IPS-18a (cell line): ENCODE data around the gene TIAL1.
"Not testable (repeated sequence)": the region's sequence is repeated elsewhere in the genome, so short reads cannot be mapped to it uniquely, and the experiment has no call there.

Experiments
- H3K27ac ChIP-seq: one replicate; pipeline ENCODE4 v1.5.1; 2013; ENCODE audit warnings: low read length
- H3K27me3 ChIP-seq: one replicate; pipeline ENCODE4 v1.6.1; 2013; ENCODE audit warnings: mild to moderate bottlenecking, low read length; ENCODE audit not compliant: control insufficient read depth, insufficient read depth
- H3K36me3 ChIP-seq: one replicate; pipeline ENCODE4 v1.6.1; 2013; ENCODE audit warnings: low read depth, low read length; ENCODE audit not compliant: control insufficient read depth
- H3K4me1 ChIP-seq: one replicate; pipeline ENCODE4 v1.6.1; 2013; ENCODE audit warnings: low read depth, low read length; ENCODE audit not compliant: control insufficient read depth
- H3K4me3 ChIP-seq: one replicate; pipeline ENCODE4 v1.5.1; 2013; ENCODE audit warnings: low read length
- H3K9ac ChIP-seq: one replicate; pipeline ENCODE4 v1.6.1; 2013; ENCODE audit warnings: mild to moderate bottlenecking, low read length, moderate library complexity
- H3K9me3 ChIP-seq: one replicate; pipeline ENCODE4 v1.6.1; 2013; ENCODE audit warnings: low read depth, low read length; ENCODE audit not compliant: control insufficient read depth

TIAL1 gene

DNA sequence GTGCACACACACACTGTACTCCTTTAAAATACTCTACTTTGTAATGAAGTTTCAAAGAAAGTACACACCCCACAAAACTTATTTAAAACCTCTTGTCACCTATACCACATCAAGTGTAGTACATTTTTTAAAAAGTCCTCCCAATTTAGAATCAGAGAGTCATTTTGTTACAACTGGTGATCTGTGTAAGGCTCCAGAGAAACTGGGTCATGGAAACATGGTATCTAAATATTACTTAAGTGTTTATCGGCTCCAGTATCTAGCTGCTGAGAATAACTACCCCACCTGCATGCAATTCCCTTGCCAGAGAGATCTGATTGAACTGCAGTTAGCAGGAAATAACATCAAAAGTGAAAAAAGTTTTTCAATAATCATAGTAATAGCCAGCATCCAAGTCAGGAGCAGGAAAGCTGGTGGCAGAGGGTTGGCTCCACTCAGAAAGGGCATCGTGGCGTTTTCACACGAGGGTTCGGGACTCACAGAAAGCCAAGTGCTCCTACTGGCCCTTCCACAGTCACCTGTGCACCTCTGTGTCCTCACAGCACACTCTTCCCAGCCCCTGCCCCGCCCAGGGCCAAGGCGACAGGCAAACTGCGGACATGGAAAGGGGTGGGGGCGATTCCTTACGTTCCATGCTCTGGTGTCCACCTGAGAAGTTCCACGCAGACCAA, 60.8 kb downstream of the TIAL1 start:
- no peaks in the 10 kb centered on the region for H3K4me1 ChIP-seq
- H3K27me3 ChIP-seq = peaks cover 12% of the 10 kb centered on the region
- no peak overlapping the region for H3K27ac ChIP-seq
- no peaks in the 10 kb centered on the region for H3K9me3 ChIP-seq
- H3K36me3 ChIP-seq = no peaks in the 10 kb centered on the region
- no peak overlapping the region for H3K4me3 ChIP-seq
- no peak overlapping the region for H3K9ac ChIP-seq

GRCh38 chr10:119535305-119535704, 61.5 kb downstream of the TIAL1 start:
- H3K9me3 ChIP-seq = no peaks in the 10 kb centered on the region
- no peak overlapping the region for H3K27ac ChIP-seq
- peaks cover 5% of the 10 kb centered on the region for H3K27me3 ChIP-seq
- H3K9ac ChIP-seq = no peak overlapping the region
- no peak overlapping the region for H3K4me3 ChIP-seq
- H3K4me1 ChIP-seq = no peaks in the 10 kb centered on the region
- H3K36me3 ChIP-seq = no peaks in the 10 kb centered on the region

- Histone ChIP-seq H3K36me3 (no peaks in the 10 kb centered on the region), H3K4me3 (no peak overlapping the region), H3K27me3 (no peaks in the 10 kb centered on the region), H3K9me3 (no peaks in the 10 kb centered on the region), H3K4me1 (no peaks in the 10 kb centered on the region), H3K9ac (no peak overlapping the region), H3K27ac (no peak overlapping the region)
Measured at GRCh38 chr10:119533473-119533872, 63.3 kb downstream of the TIAL1 start.

- not testable (repeated sequence) for H3K9ac ChIP-seq, H3K4me3 ChIP-seq, H3K27ac ChIP-seq, H3K27me3 ChIP-seq, H3K36me3 ChIP-seq, H3K9me3 ChIP-seq, H3K4me1 ChIP-seq
Measured at GRCh38 chr10:119532791-119533190, 64.0 kb downstream of the TIAL1 start.

GRCh38 chr10:119532251-119532650, 64.5 kb downstream of the TIAL1 start:
- H3K36me3 ChIP-seq, H3K9ac ChIP-seq: not testable (repeated sequence)

DNA sequence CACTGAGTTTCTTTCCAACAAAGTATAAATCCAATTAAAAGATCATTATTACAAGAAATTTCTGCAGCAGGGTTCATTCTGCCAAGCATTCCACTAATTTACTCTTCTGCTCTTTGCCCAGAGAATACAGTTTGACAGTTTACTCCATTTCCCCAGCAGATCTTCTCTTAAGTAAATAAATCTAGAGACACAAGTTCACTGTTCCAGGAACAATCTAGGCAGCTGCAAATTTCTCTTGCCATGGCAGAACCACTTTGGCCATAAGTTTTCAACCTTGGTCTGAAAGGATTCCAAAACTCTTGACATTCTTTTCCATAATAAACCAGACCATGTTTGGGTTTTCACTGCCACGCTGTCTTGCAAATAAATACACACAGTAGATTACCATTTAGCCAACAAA, 65.7 kb downstream of the TIAL1 start:
- H3K27ac ChIP-seq = no peak overlapping the region
- H3K36me3 ChIP-seq = no peaks in the 10 kb centered on the region
- no peak overlapping the region for H3K9ac ChIP-seq
- no peaks in the 10 kb centered on the region for H3K27me3 ChIP-seq
- no peaks in the 10 kb centered on the region for H3K9me3 ChIP-seq
- H3K4me3 ChIP-seq = no peak overlapping the region
- H3K4me1 ChIP-seq = no peaks in the 10 kb centered on the region

More at GRCh38 chr10:119532251-119532650, 64.5 kb downstream of the TIAL1 start:
- H3K4me1 ChIP-seq, H3K4me3 ChIP-seq, H3K27me3 ChIP-seq, H3K9me3 ChIP-seq, H3K27ac ChIP-seq: not testable (repeated sequence)

DNA sequence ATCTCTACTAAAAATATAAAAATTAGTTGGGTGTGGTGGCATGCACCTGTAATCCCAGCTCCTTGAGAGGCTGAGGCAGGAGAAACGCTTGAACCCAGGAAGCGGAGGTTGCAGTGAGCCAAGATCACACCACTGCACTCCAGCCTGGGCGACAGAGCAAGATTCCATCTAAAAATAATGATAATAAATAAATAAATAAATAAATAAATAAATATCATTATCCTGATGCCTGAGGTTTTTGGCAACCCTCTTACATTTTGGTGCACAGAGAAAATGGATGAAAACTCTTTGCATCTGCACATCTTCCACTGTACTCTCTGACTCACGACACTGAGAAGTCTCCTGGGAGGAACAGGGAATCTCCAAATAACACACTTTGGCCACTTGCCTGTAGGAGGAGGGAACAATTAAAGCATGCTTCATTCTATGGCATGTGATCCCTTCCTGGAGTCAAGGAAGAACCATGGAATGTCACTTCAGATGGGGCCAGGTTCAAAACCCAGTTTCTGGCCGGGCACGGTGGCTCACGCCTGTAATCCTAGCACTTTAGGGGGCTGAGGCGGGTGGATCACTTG, 68.0 kb downstream of the TIAL1 start:
- not testable (repeated sequence) for H3K4me1 ChIP-seq, H3K9me3 ChIP-seq, H3K9ac ChIP-seq, H3K36me3 ChIP-seq, H3K27me3 ChIP-seq, H3K27ac ChIP-seq, H3K4me3 ChIP-seq

GRCh38 chr10:119526621-119527592, 69.9 kb downstream of the TIAL1 start:
- no peak overlapping the region for H3K4me3 ChIP-seq
- H3K27ac ChIP-seq = no peak overlapping the region
- H3K9me3 ChIP-seq = no peaks in the 10 kb centered on the region
- no peak overlapping the region for H3K9ac ChIP-seq
- H3K27me3 ChIP-seq = no peaks in the 10 kb centered on the region
- H3K4me1 ChIP-seq = no peaks in the 10 kb centered on the region
- no peaks in the 10 kb centered on the region for H3K36me3 ChIP-seq

DNA sequence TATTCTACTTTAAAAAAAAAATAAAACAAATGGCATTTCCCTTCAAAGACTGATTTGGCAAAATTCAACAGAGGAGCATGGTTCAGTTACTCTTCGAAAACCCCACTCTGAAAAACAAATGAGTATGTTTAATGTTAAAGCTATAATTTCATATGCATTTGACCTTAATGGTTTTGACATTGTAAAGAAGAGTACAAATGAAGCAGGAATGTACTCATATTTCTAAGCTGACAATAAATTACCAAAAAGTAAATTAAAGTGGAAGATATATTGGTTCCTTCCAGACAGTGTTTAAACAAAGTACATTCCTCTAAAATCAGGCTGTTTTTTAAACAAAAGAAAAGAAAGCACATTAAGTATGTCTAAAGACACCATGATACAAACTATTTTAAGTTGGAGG, 70.6 kb downstream of the TIAL1 start:
- H3K4me3 ChIP-seq = no peak overlapping the region
- H3K9ac ChIP-seq = no peak overlapping the region
- no peaks in the 10 kb centered on the region for H3K36me3 ChIP-seq
- no peak overlapping the region for H3K27ac ChIP-seq
- H3K27me3 ChIP-seq = no peaks in the 10 kb centered on the region
- no peaks in the 10 kb centered on the region for H3K9me3 ChIP-seq
- no peaks in the 10 kb centered on the region for H3K4me1 ChIP-seq

DNA sequence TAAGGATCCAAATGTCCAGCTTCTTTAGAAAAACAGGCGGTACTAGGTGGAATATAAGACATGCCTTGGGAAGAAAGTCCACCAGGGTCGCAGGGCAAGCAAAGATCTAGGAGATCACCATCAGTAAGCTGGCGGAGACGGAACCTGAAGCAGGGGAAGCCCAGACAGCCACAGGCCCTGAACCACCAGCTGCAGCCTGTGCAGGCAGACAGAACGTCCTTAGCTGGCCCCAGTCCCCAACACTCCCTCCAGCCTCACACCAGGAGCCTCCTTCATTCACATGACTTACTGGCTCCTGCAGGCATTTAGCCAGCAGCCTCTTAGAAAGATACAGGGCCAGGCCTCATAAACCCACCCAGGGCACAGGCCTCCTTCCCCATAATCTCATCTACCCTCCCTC, 71.6 kb downstream of the TIAL1 start:
- no peaks in the 10 kb centered on the region for H3K36me3 ChIP-seq
- H3K27ac ChIP-seq = no peak overlapping the region
- H3K9me3 ChIP-seq = no peaks in the 10 kb centered on the region
- no peaks in the 10 kb centered on the region for H3K27me3 ChIP-seq
- no peak overlapping the region for H3K4me3 ChIP-seq
- H3K9ac ChIP-seq = no peak overlapping the region
- no peaks in the 10 kb centered on the region for H3K4me1 ChIP-seq

DNA sequence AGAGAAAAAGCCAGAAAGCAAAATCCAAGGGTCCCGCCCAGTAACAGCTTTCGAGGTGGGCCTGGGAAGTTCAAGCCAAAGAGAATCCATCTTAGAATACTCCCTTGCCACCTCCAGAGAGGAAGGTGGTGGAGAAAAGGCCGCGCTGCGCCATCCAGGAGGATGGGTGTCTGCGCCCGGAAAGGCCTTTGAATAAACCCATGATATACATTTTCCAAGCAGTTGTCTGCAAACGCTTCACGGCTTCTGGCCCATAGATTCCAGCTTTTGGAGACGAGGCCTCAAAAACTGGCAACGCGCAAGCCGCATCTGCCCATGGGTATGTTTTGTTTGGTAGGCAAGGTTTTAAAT, 72.1 kb downstream of the TIAL1 start:
- no peaks in the 10 kb centered on the region for H3K36me3 ChIP-seq
- H3K4me1 ChIP-seq = no peaks in the 10 kb centered on the region
- H3K9me3 ChIP-seq = no peaks in the 10 kb centered on the region
- H3K9ac ChIP-seq = no peak overlapping the region
- no peak overlapping the region for H3K4me3 ChIP-seq
- H3K27me3 ChIP-seq = no peaks in the 10 kb centered on the region
- H3K27ac ChIP-seq = no peak overlapping the region
